HG02678 (cell line): ENCODE measurements around the gene BICDL2.
A peak's percentile ranks its signal among the peaks of the same experiment; 100 is the strongest.

ENCODE experiments used
- ATAC-seq: cut with Tn5 transposase; IDR thresholded peaks from one replicate; pipeline ENCODE4 v1.9.1; 2021; ENCODE audit warnings: mild to moderate bottlenecking, moderate library complexity; ENCODE audit not compliant: unreplicated experiment

BICDL2 gene

DNA sequence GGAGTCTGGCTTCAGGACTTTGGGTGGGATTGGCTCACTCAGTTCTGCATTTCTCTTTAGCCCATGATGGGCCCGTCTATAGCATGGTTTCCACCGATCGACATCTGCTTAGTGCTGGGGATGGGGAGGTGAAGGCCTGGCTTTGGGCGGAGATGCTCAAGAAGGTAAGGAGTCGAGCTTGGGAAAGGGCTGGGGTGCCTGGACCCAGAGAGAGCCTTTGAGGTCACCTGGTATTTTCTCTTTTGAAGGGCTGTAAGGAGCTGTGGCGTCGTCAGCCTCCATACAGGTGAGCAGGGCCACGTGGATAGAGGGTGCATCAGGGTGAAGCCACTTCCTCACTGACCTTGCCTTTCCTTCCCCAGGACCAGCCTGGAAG lies 10.8 kb downstream of the BICDL2 start:
- no peak for ATAC-seq

DNA sequence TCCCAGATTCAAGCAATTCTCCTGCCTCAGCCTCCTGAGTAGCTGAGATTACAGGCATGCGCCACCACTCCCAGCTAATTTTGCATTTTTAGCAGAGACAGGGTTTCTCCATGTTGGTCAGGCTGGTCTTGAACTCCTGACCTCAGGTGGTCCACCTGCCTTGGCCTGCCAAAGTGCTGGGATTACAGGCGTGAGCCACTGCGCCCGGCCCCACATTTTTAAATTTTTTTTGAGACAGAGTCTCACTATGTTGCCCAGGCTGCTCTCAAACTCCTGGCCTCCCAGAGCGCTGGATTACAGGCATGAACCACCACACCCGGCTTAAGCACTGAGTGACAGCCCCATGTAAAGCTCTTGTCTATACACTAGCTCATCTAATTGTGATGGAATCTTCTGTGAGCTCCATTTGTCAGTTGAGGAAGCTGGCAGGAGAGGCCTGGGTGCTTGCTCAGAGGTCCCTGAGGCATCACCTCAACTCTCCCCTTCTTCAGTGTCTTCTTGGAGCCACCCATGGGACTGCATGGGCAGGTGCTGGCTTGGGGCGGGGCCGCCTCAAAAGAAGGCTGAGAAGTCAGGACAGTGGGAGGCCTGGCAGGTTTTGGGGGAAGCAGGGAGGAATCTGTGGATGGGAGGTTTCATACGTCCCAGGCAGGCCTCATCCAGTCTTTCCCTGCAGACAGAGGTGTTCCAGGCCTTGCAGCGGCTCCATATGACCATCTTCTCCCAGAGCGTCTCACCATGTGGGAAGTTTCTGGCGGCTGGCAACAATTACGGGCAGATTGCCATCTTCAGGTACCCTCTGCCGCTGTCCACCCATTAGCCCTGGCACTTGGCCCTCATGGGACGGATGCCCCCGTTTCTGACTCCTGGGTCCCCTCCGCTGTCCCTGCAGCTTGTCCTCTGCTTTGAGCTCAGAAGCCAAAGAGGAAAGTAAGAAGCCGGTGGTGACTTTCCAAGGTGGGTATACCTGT lies 11.4 kb downstream of the BICDL2 start:
- ATAC-seq: no peak

DNA sequence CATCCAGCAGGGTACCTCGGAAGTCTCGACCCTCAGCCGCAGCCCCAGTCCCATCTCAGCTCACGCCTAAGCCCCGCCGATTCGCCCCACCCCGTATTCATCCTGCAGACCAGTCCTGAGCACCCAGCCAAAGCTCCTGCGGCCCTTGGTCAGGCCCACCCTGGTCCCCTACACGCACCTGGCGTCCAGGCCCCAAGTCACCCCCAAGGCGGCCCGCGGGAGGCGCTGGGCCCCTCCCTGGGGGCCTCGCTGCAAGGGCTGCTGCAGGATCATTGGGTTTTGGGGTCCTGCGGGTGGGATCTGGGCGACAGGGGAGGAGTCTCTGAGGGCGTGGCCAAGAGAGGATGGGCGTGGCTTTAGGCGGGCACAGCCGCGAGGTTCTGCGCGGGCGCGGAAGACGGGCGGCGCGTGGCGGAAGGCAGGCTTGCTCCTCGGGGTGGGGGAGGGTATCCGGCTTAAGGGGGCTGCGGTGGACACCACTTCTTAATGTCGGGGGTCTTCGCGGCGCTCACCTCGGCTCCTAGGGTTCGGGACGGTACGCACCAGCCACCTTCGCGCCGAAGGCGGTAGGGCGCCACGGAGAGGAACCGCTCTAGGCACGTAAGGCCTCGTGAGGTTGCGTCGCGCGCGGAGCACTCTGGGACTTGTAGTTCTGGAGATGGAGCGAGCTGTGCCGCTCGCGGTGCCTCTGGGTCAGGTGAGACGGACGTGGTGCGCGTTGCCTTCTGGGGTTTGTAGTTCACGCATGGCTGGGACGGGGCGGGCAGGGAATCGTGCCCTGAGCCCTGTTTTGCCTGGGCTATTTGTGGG lies 12.9 kb downstream of the BICDL2 start, which contains the start of the genes HCFC1R1 and THOC6:
HCFC1R1 (minus strand) TSS at position 274 of the 810 bp plus-strand sequence; CDS start at position 273, 1 bp downstream.
THOC6 (plus strand) TSS at position 367 of the 810 bp plus-strand sequence; CDS start at position 659, 292 bp downstream.
- peak; percentile 82 for ATAC-seq

DNA sequence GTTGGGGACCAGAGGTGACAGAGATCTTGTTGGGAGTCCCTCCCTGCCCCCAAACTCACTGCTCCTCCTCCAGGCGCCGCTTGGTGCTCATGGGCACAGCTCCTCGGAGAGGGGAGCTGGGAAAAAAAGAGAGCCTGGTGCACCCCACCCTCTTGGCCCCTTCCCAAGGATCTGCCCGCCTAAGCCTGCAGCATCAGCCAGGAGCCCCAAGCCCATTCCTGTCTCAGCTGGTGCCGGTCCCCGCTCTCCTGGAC lies 13.4 kb downstream of the BICDL2 start:
- ATAC-seq: no peak

DNA sequence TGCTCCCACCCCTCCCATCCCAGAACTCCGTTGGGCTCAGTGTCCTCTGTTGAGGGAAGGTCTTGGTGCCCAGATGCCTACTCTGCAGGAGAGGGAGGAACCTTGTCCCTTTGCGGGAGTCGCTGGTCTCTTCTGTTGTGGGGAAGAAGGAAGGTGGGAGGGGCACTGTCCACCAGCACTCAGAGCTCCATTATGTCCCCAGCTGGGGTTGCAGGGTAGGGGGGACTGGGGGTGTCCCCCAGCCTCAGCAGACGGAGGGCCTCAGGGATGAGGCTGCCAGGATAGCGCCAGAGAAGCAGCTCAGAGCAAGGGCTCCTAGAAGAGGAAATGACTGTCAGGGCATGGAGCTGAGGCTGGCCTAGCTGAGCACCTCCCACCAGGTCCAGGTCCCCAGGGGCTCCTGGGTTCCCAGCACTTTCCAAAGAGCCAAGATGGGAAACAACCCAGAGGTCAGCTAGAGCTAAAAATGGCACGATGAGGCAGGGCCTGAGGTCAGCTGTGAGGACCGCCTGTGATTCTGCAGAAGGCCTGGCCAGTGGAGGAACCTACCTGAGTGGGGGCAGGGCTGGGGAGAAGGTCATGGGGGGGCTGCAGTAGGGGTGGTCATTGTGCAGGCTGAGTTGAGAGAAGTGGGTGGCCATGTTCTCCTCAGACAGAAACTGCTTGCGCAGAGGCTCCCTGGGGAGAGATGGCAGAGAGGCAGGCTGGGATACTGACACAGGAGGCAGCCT lies 13.9 kb downstream of the BICDL2 start:
- ATAC-seq: no peak

DNA sequence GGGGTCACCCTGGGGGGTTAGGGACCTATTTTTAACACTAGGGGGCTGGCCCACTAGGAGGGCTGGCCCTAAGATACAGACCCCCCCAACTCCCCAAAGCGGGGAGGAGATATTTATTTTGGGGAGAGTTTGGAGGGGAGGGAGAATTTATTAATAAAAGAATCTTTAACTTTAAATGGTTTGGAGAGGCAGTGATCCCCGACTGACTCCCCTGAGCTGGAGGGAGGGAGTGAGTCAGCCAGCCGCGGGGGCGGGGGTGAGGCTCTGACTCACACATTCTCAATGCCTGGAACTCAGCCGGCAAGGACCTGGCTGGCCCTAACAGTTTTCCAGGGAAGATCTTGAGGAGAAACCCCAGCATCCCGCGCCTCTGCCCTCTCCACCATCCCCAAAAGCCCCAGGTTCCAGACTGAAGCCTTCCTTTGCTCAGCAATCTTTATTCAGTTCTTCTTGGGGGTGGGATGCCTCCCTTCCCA lies 14.5 kb downstream of the BICDL2 start:
- no peak for ATAC-seq

DNA sequence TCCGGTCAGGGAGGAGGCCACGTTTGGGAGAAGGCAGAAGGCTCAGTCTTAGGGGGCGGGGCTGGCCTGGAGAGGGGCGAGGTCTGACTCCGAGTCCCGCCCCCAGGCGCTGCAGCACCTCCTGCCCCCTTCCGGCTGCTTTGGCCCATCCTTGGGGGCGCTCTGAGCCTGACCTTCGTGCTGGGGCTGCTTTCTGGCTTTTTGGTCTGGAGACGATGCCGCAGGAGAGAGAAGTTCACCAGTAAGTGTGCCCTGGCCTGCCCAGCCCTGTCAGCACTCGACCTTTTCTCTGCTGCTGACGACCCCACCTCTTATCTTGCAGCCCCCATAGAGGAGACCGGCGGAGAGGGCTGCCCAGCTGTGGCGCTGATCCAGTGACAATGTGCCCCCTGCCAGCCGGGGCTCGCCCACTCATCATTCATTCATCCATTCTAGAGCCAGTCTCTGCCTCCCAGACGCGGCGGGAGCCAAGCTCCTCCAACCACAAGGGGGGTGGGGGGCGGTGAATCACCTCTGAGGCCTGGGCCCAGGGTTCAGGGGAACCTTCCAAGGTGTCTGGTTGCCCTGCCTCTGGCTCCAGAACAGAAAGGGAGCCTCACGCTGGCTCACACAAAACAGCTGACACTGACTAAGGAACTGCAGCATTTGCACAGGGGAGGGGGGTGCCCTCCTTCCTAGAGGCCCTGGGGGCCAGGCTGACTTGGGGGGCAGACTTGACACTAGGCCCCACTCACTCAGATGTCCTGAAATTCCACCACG lies 15.1 kb downstream of the BICDL2 start:
- ATAC-seq: no peak

DNA sequence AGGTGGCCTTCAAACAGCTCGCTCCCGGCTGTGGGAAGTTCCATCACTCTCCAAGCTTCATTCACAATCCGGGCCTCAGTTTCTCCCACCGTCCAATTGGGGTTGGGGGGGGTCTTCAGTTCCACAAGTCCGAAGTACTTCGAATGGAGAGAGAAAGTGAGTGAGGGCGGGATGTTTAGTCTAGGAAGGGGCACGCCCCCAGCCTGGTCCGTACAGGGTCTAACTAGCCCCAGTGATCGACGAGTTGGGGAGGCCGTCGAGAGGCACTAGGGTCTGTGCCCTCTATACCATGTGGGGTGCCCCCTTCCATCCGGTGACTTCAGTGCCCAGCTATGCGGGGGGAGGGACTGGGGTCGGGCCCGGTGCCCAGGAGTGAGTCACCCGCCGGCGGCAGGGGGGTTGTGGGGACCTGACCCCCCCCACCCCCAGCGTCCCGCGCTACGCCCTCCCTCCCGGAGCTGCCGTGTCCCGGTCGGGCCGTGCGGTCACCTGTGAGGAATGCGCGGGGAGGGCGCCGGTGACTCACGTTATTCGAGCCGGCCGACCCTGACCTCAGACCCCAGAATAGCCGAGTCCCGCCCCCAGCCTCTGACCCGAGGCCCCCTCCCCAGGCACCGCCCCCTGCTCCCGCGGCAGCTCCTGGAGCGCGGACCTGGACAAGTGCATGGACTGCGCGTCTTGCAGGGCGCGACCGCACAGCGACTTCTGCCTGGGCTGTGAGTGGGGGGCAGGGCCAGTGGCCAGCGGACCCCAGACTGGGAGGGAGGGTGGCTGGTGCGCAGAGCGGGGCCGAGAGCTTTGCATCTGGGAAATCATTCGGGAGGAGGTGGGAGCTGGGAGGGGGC lies 15.9 kb downstream of the BICDL2 start:
- no peak for ATAC-seq

DNA sequence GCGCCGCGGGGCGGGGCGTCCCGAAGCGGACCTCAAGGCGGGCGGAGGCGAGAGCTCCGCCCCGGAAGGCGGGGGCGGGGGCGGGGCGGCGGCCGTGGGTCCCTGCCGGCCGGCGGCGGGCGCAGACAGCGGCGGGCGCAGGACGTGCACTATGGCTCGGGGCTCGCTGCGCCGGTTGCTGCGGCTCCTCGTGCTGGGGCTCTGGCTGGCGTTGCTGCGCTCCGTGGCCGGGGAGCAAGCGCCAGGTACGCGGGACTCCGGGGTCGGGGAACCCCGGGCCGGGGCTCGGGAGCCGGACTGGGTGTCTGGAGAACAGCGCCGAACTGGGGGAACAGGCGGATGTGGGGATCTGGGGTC lies 16.5 kb downstream of the BICDL2 start, which contains the start of gene TNFRSF12A:
TNFRSF12A (plus strand) TSS at position 122 of the 357 bp plus-strand sequence; CDS start at position 152, 30 bp downstream.
- ATAC-seq: no peak

DNA sequence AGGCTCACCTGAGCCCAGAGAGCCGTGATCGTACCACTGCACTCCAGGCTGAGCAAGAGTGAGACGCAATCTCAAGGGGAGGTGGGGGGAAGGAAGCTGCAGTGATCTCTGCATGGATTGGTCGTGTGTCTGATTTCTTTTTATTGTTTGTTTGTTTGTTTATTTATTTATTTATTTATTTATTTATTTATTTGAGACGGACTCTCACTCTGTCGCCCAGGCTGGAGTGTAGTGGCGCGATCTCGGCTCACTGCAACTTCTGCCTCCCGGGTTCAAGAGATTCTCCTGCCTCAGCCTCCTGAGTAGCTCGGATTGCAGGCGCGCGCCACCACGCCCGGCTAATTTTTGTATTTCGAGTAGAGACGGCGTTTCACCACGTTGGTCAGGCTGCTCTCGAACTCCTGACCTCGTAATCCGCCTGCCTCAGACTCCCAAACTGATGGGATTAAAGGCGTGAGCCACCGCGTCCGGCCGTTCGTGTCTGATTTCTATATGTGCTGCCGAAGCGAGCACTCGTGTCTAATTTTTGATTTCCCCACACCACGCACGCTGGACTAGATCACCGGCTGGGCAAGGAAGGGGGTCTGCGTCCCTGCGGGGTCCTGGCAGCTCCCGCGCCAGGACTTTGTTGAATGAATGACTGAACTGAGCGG lies 17.0 kb downstream of the BICDL2 start:
- no peak for ATAC-seq

DNA sequence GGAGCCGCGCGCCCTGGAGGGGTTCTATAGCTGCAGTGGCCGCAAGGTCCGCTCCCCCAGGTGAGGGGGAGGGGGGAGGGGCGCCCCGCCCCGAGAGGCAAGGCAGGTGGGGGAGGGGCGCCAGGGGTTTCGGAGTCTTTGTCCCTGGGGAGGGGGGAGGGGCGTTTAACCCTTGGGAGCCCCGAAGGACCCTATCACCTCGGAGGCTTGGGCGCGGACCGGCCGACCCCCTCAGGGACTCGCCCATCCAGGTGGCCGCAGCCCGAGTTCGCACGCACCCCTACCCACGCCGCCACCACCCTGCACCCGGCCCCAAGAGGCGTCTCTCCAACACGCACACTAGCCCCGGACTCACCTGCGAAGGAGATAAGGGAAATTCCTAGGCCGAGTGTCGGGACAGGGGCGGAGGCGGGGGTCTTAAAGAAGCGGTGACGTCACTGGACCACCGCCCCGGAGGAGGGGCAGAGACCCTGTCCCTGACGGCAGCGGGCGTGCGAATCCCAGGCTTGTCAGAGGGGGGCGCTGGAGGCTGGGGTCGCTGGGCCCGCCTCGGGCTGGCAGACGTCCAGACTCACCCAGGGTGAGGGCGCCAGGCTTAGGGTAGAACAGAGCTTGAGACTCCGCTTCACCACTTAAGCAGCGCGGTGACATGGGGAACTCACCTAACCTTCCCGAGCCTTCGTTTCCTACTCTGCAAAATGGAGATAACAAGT lies 18.8 kb downstream of the BICDL2 start, which contains the start of gene CLDN6:
CLDN6 (minus strand) TSS at position 390 of the 713 bp plus-strand sequence. CDS start 2,162 bp downstream, outside the sequence.
- ATAC-seq: no peak

DNA sequence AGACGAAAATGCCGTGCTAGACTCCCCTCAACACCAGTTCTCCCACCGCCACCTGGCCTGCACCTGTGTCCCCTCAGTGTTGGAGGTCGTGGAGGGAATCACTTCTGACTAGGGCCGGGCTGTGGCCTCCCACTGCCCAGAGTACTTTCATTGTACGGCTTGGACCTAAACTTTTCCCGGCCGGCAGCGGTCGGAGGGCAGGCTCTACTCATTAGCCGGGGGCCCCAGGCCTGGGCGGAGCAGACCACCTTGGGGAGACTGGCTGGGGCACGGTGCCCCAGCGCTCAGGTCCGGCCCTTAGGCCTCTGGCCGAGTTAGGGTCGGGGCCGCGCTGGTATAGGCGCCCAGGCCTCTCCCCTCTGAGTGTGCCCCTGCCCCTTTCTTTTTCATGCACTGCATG lies 19.4 kb downstream of the BICDL2 start:
- ATAC-seq: no peak

DNA sequence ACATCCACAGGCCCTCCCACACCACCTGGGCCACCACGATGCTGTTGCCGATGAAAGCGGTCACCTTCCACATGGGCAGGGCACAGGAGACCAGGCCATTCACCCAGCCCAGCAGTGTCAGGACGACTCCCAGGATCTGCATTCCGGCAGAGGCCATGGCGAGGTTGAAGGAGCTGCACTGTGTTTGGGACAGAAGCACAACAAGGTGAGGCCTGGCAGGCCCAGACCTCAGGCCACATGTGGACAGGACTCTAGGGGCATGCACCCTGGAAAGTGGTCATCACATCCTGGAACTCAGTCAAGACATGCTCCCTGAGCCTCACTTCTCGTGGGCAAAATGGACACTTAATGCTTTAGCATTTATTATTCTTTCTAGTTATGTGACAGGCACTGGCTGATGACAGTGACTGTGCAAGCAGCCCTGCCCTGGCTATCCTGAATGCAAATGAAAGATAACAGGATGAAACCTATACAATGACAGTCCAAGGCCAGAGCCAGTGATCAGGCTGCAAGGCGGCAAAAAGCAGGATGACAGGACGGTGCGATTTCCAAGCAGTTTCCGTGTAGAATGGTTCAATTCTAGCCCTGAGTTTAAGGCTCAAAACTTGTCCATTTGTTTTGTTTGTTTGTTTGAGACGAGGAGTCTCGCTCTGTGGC lies 20.8 kb downstream of the BICDL2 start:
- no peak for ATAC-seq

DNA sequence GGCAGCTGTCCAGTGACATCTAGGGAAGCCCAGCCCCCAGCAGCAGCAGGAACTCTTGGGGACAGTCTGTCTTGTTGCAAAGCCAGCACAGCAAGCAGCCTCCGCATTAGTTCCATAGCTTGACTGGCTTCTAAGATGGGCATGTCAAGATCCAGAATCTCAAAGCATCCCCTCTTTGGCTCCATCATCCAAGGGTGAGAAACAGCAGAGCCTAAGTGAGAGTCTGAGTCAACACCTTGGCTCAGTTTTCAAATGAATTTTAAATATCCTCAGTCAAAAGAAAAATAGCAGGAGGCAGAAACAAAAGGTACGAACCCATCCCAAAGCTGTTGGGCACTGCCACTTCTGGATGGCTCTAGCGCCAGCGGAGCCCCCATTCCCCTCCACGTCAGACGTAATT lies 21.8 kb downstream of the BICDL2 start:
- no peak for ATAC-seq

DNA sequence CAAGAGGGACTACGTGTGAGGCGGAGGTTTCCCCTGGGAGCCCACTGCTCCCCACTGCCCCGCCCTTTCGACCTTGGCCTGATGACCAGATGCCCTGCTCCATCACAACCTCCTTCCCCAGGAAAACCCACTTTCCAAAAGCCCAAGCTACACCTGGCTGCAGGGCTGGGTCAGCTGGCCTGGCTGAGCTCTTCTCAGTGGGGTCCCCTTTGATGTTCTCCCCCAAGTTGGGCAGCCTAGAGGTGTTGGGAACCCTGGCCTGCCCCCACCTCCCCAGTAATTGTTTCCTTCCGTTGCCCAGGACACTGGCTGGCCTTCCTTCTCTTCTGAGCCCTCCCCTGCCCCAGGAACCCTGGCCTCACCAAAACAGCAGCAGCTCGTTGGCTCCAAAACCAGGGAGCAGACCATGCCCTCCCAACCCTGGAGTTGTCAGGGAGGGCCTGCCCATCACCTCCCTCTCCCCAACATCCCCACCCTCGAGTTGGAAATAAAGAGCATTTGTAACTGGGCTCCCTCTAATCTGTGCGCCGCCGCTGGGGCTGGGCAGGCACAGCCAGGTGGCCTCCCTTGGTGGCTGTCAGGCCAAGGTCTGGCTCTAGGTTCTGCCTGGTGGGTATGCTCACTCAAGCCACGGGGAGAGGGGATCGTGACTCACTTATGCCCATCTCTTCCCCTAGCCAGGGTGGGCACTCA lies 22.6 kb downstream of the BICDL2 start:
- no peak for ATAC-seq

DNA sequence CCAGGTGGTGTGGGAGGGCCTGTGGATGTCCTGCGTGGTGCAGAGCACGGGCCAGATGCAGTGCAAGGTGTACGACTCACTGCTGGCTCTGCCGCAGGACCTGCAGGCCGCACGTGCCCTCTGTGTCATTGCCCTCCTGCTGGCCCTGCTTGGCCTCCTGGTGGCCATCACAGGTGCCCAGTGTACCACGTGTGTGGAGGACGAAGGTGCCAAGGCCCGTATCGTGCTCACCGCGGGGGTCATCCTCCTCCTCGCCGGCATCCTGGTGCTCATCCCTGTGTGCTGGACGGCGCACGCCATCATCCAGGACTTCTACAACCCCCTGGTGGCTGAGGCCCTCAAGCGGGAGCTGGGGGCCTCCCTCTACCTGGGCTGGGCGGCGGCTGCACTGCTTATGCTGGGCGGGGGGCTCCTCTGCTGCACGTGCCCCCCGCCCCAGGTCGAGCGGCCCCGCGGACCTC lies 23.2 kb downstream of the BICDL2 start:
- no peak for ATAC-seq
